ENCODE measurements around the gene TPST2. TPM values are rescaled to one million over a fixed set of nuclear protein-coding genes. Genes with fewer than 3 reads are reported as not detected.
A peak's percentile ranks its signal among the peaks of the same experiment; 100 is the strongest.

TPST2 gene
- polyA plus RNA-seq, 3 donors: 62.8 to 83.8 (median 69.5) TPM

GRCh38 chr22:26541167-26541819, 48.6 kb downstream of the TPST2 start:
- no peak for DNase-seq
- intact Hi-C loops (cut with micrococcal nuclease): loop anchor here in 1 of 2 donors (5.0 kb wide), 1 partner anchor 46 kb away; no protein-coding TSS in a partner anchor
- peaks cover 0 to 1% (median 0%) of the 10 kb centered on the region in 7 donors for H3K9me3 Mint-ChIP-seq
- H3K27me3 ChIP-seq (ENCODE audit: control insufficient read depth in 2 of 2, insufficient read depth in 2 of 2, low read length in 2 of 2): no peaks in the 10 kb centered on the region
- peak overlapping the region in 2 of 7 donors; percentile 10 to 68 for H3K27ac Mint-ChIP-seq
- no peaks in the 10 kb centered on the region for H3K9me3 ChIP-seq (replicated peaks in 1 of 2; ENCODE audit: control insufficient read depth in 1 of 2, insufficient read depth in 1 of 2, low read length in 2 of 2)
- peaks cover 12% of the 10 kb centered on the region for H4K20me1 ChIP-seq (ENCODE audit: insufficient read depth, low read length)
- no peak overlapping the region for H3K4me3 Mint-ChIP-seq
- peak overlapping the region in 1 of 2 donors; percentile 31 for H3K27ac ChIP-seq (ENCODE audit: low read depth in 1 of 2, low read length in 2 of 2)
- H3K4me1 ChIP-seq (ENCODE audit: control insufficient read depth in 1 of 2, insufficient read depth in 2 of 2, low read length in 2 of 2): peaks cover 24 to 28% of the 10 kb centered on the region in 2 donors
- no peak overlapping the region for H3K4me2 ChIP-seq (replicated peaks; ENCODE audit: extremely low read depth, low read length, poor library complexity, severe bottlenecking)
- H3K79me2 ChIP-seq (ENCODE audit: insufficient read depth, low read length): peaks cover 38% of the 10 kb centered on the region
- H3K4me1 Mint-ChIP-seq: peaks cover 27% of the 10 kb centered on the region
- H3K9ac ChIP-seq (ENCODE audit: insufficient read depth, low read length, poor library complexity, severe bottlenecking): no peak overlapping the region
- peaks cover 0 to 5% (median 0%) of the 10 kb centered on the region in 3 donors for H3K27me3 Mint-ChIP-seq (ENCODE audit: low read depth in 3 of 3)
- 96% methylated on average over 40 of the region's 47 CpGs for WGBS (ENCODE audit: insufficient coverage)
- H3K36me3 ChIP-seq (replicated peaks in 1 of 2; ENCODE audit: control insufficient read depth in 1 of 2, insufficient read depth in 2 of 2, low read length in 2 of 2): peaks cover 44 to 69% of the 10 kb centered on the region in 2 donors
- no peak overlapping the region for H2AFZ ChIP-seq (ENCODE audit: insufficient read depth, low read depth, low read length, poor library complexity, severe bottlenecking)
- H3K4me3 ChIP-seq (replicated peaks in 1 of 3; ENCODE audit: low read depth in 2 of 3, low read length in 3 of 3): no peak overlapping the region
- peaks cover 52 to 78% of the 10 kb centered on the region in 2 donors for H3K36me3 Mint-ChIP-seq
- TF ChIP-seq, protein P1, sequence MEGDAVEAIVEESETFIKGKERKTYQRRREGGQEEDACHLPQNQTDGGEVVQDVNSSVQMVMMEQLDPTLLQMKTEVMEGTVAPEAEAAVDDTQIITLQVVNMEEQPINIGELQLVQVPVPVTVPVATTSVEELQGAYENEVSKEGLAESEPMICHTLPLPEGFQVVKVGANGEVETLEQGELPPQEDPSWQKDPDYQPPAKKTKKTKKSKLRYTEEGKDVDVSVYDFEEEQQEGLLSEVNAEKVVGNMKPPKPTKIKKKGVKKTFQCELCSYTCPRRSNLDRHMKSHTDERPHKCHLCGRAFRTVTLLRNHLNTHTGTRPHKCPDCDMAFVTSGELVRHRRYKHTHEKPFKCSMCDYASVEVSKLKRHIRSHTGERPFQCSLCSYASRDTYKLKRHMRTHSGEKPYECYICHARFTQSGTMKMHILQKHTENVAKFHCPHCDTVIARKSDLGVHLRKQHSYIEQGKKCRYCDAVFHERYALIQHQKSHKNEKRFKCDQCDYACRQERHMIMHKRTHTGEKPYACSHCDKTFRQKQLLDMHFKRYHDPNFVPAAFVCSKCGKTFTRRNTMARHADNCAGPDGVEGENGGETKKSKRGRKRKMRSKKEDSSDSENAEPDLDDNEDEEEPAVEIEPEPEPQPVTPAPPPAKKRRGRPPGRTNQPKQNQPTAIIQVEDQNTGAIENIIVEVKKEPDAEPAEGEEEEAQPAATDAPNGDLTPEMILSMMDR (IDR thresholded peaks at IDR 0.05): no peak

DNA sequence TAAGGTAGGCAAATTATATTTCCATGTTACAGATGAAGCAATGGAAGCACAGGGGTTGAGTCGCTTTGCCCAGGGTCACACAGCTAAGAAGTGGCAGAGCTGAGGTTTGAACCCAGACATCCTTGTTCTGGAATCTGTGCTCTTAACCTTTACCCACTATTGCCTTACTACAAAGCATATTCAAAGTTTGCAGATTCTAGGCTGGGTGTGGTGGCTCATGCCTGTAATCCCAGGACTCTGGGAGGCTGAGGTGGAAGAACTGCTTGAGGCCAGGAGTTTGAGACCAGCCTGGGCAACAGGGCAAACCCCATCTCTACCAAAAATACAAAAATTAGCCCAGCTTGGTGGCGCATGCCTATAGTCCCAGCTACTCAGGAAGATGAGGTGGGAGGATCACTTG, 49.8 kb downstream of the TPST2 start:
- Mint-ChIP-seq H3K27me3 (ENCODE audit: low read depth in 3 of 3) (peaks cover 0 to 5% (median 0%) of the 10 kb centered on the region in 3 donors), H3K9me3 (peaks cover 0 to 1% (median 0%) of the 10 kb centered on the region in 7 donors), H3K27ac (peak overlapping the region in 2 of 7 donors; percentile 38 to 43), H3K36me3 (peaks cover 52 to 75% of the 10 kb centered on the region in 2 donors), H3K4me3 (no peak overlapping the region), H3K4me1 (peaks cover 36% of the 10 kb centered on the region)
- no peak overlapping the region for H3K4me2 ChIP-seq (replicated peaks; ENCODE audit: extremely low read depth, low read length, poor library complexity, severe bottlenecking)
- H3K27me3 ChIP-seq (ENCODE audit: control insufficient read depth in 2 of 2, insufficient read depth in 2 of 2, low read length in 2 of 2): no peaks in the 10 kb centered on the region
- no peak overlapping the region for H3K9ac ChIP-seq (ENCODE audit: insufficient read depth, low read length, poor library complexity, severe bottlenecking)
- intact Hi-C loops (cut with micrococcal nuclease): loop anchor here in 1 of 2 donors (5.0 kb wide), 1 partner anchor 47 kb away; no protein-coding TSS in a partner anchor
- peaks cover 52 to 77% of the 10 kb centered on the region in 2 donors for H3K36me3 ChIP-seq (replicated peaks in 1 of 2; ENCODE audit: control insufficient read depth in 1 of 2, insufficient read depth in 2 of 2, low read length in 2 of 2)
- H3K27ac ChIP-seq (ENCODE audit: low read depth in 1 of 2, low read length in 2 of 2): peak overlapping the region in 1 of 2 donors; percentile 6
- TF ChIP-seq, protein P1 (IDR thresholded peaks at IDR 0.05): no peak
- no peak for DNase-seq
- H3K79me2 ChIP-seq (ENCODE audit: insufficient read depth, low read length): peaks cover 27% of the 10 kb centered on the region
- peaks cover under 1% of the 10 kb centered on the region for H4K20me1 ChIP-seq (ENCODE audit: insufficient read depth, low read length)
- 100% methylated on average over 1 of the region's 2 CpGs for WGBS (ENCODE audit: insufficient coverage)
- no peak overlapping the region for H2AFZ ChIP-seq (ENCODE audit: insufficient read depth, low read depth, low read length, poor library complexity, severe bottlenecking)
- H3K4me1 ChIP-seq (ENCODE audit: control insufficient read depth in 1 of 2, insufficient read depth in 2 of 2, low read length in 2 of 2): peaks cover 30 to 33% of the 10 kb centered on the region in 2 donors
- no peaks in the 10 kb centered on the region for H3K9me3 ChIP-seq (replicated peaks in 1 of 2; ENCODE audit: control insufficient read depth in 1 of 2, insufficient read depth in 1 of 2, low read length in 2 of 2)
- no peak overlapping the region for H3K4me3 ChIP-seq (replicated peaks in 1 of 3; ENCODE audit: low read depth in 2 of 3, low read length in 3 of 3)

Data from CD14-positive monocyte (primary cell).